GM19351 (cell line): ENCODE measurements around the gene TGFB2.

ENCODE experiments used
- ATAC-seq: cut with Tn5 transposase; IDR thresholded peaks from one replicate; pipeline ENCODE4 v1.9.1; 2021; ENCODE audit warnings: mild to moderate bottlenecking, moderate library complexity; ENCODE audit not compliant: unreplicated experiment

The TGFB2 gene

GRCh38 chr1:218330043-218330623 is 15.0 kb upstream of the TGFB2 start:
- ATAC-seq: peak; percentile 79

- no peak for ATAC-seq
These were observed 12.7 kb upstream of the TGFB2 start for GRCh38 chr1:218332416-218332815.

- ATAC-seq: peak; percentile 81
These were observed 8.8 kb upstream of the TGFB2 start for GRCh38 chr1:218336328-218336727.

GRCh38 chr1:218339267-218339831 is 5.8 kb upstream of the TGFB2 start:
- peak; percentile 47 for ATAC-seq

GRCh38 chr1:218341325-218341724 is 3.8 kb upstream of the TGFB2 start:
- no peak for ATAC-seq

GRCh38 chr1:218342091-218342490 is 3.0 kb upstream of the TGFB2 start:
- ATAC-seq: no peak

GRCh38 chr1:218345673-218346390 is 696 bp downstream of the TGFB2 start:
- peak; percentile 74 for ATAC-seq

GRCh38 chr1:218346391-218347204 is 1.5 kb downstream of the TGFB2 start:
- ATAC-seq: no peak

- no peak for ATAC-seq
These were observed 2.2 kb downstream of the TGFB2 start for GRCh38 chr1:218347336-218347722.

- no peak for ATAC-seq
These were observed 2.8 kb downstream of the TGFB2 start for GRCh38 chr1:218347723-218348627.

GRCh38 chr1:218348628-218349071 is 3.5 kb downstream of the TGFB2 start:
- ATAC-seq: no peak

- no peak for ATAC-seq
These were observed 4.4 kb downstream of the TGFB2 start for GRCh38 chr1:218349348-218350034.

- no peak for ATAC-seq
These were observed 4.9 kb downstream of the TGFB2 start for GRCh38 chr1:218350035-218350525.

- ATAC-seq: no peak
These were observed 5.7 kb downstream of the TGFB2 start for GRCh38 chr1:218350801-218351266.

GRCh38 chr1:218351391-218352074 is 6.4 kb downstream of the TGFB2 start:
- peak; percentile 76 for ATAC-seq

GRCh38 chr1:218352075-218352438 is 6.9 kb downstream of the TGFB2 start:
- ATAC-seq: no peak

GRCh38 chr1:218353656-218354055 is 8.5 kb downstream of the TGFB2 start:
- ATAC-seq: no peak

GRCh38 chr1:218355278-218355677 is 10.1 kb downstream of the TGFB2 start:
- ATAC-seq: no peak
